GM21737 (cell line): ENCODE data around the gene FOXRED2.
"Not testable (repeated sequence)": the region's sequence is repeated elsewhere in the genome, so short reads cannot be mapped to it uniquely, and the experiment has no call there.

Source experiments
- ATAC-seq: cut with Tn5 transposase; IDR thresholded peaks from one replicate; pipeline ENCODE4 v1.9.1; 2021; ENCODE audit warnings: mild to moderate bottlenecking, moderate library complexity; ENCODE audit not compliant: unreplicated experiment

FOXRED2 gene

DNA sequence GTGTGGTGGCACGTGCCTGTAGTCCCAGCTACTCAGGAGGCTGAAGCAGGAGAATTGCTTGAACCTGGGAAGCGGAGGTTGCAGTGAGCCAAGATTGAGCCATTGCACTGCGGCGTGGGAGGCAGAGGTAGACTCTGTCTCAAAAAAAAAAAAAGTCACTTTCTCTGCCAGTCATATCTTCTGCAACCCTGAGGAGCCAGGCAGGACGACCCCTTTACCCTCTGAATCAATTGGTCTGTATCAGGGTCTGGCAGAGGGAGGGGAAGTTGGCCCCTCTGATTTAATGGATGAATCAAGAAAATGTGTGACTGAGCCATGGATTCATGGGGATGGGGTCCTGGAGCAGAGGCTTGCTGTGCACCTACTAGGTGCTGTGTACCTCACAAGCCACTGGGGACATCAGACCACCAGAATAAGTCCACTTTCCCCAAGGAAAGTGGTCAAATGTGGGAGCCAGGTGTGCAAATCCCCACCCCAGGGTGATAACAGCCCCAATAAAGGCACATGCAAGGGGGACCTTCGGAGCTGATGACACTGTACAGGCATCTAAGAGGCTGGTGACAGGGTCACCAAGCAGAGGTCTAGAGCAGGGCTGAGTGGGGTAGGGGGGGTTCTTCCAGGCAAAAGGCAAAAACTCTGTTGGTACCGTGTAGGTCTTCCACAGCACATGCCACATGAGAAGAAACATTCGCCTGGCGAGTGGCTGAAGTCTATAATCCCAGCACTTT lies 54.4 kb downstream of the FOXRED2 start:
- ATAC-seq: no peak

DNA sequence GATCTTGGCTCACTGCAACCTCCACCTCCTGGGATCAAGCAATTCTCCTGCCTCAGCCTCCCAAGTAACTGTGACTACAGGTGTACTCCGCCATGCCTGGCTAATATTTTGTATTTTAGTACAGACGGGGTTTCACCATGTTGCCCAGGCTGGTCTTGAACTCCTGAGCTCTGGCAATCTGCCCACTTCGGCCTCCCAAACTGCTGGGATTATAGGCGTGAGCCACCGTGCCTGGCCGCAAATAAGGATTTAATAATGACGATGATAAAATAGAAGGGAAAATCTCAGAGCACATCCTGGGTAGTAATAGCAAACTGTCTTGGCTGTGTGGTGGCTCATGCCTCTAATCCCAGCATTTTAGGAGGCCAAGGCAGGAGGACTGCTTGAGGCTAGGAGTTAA lies 55.9 kb downstream of the FOXRED2 start:
- not testable (repeated sequence) for ATAC-seq

DNA sequence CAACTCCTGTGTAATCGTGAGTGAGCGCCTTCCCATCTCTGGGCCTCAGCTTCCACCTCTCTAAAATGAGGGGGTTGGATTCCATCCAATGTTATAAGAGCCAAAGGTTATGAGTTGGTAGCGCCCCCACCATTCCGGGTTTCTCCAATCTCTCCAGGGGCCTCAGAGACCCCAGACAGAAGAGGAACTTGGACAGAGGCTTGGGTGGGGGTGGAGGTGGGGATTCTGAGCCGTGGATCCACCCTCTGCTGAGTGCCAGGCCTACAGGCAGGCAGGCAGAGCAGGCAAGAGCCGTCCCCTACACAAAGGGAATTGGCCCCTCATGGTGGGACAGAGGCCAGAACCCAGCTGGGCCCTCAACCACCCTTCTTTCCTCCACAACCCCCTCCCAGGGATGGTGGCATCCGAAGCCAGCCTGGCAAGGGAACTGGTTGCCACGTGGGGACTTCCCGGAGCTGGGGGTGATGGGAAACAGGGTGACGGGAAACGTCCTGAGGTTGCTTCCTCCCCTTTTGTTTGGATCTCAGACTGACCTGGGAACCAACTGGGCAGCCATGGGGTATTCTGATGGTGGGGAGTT lies 57.2 kb downstream of the FOXRED2 start:
- no peak for ATAC-seq

DNA sequence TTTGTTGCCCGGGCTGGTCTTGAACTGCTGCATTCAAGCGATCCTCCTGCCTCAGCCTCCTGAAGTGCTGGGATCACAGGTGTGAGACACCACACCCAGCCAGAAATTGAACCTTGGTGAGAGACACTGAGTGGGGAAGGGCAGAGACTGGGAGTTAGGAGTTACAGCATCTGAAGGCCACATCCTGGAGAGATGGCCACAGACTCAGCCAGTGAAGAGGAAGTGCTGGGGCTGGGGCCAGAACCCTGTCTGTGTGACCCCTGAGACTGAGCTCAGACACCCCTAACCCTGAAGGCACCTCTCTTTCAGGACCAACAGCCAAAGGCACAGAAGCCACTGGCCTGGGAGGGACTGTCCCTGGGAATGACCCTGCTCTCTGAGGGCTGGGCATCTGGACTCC lies 59.2 kb downstream of the FOXRED2 start:
- no peak for ATAC-seq

DNA sequence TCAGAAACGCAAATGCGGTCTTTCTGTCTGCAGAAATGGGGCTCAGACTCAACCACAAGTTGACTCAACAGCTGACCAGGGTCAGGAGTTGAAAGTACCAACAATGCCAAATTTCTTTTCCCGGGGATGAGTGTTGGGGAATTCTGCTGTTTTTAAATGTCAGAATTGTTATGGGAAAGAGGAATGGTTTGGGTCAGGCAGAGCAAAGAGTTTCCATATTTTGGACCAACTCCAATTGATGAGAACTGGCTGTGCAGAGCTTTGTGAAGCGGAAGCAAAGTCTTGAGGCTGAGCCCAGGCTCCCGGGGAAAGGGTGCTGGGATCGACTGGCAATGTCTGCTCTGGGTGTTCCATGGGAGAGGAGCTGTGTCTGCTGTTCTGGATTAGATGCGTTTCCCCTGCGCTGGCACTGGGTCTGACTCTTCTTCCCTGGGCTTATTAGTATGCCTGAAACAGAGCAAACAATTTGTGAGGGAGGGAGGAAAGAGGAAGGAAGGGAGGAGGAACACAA lies 61.6 kb downstream of the FOXRED2 start:
- no peak for ATAC-seq

DNA sequence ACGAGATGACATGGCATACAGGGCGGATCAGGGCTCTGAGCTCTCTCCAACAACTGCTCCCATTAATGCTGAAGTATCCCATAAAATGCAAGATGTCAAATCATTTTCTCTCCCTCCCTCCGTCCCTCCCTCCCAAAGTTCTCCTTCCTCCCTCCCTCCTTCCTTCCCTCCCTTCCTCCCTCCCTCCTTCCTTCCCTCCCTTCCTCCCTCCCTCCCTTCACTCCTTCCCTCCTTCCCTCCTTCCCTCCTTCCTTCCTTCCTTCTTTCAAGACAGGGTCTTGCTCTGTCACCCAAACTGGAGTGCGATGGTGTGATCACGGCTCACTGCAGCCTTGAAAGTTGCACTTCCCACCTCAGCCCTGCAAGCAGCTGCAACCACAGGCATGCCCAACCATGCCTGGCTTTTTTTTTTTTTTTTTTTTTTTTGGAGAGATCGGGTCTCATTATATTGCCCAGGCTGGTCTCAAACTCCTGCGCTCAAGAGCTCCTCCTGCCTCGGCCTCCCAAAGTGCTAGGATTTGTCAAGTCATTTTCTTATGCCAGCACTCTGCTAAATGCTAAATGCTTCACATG lies 63.6 kb downstream of the FOXRED2 start:
- ATAC-seq: no peak

DNA sequence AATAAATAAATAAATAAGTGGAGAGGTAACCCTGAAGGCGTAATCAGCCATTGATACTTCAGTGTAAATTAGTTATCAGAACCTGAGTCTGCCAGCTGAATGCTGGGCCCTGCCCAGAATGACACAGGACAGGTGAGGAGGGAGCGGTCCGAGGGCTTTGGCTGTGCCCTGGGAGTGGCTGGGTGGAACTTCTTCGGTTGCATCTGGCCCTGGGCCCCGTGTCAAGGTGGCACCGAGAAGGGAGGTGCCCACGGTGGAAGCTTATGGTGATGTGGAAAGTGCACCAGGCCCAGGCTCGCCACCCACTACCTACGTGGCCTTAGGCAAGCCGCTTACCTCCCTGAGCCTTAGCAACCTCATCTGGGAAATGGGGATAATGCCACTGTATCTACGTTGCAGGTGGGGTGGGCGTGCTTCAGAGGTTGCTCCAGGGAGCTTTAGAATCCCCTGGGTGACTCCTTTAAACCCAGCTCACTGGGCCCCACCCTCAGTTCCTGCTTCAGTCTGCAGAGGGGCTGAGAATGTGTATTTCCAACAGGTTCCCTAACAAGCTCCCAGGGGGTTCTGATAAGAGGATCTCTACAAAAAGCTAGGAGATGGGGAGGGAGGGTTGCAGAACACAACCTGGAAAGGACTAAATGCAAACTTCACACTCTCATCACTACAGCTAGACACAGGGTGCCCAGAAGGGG lies 64.2 kb downstream of the FOXRED2 start:
- no peak for ATAC-seq

DNA sequence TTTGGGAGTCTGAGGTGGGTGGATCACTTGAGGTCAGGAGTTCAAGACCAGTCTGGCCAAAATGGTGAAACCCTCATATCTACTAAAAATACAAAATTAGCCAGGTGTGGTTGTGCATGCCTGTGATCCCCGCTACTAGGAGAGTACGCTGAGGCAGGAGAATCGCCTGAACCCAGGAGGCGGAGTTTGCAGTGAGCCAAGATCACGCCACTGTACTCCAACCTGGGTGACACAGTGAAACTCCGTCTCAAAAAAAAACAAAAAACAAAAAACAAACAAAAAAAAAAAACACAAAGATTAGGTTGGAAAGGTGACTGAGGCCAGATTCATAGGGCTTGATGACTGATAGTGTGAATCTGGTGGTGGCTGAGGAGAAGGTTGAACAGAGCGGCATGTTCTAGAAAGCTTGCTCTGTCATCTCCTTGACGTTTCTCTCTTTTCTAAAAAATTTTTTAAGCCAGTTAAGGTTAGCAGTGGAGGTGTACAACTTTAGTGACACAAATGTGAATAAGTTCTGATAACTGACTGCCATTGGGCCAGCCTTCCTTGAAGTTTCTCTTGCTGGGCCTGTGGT lies 66.3 kb downstream of the FOXRED2 start:
- ATAC-seq: no peak

DNA sequence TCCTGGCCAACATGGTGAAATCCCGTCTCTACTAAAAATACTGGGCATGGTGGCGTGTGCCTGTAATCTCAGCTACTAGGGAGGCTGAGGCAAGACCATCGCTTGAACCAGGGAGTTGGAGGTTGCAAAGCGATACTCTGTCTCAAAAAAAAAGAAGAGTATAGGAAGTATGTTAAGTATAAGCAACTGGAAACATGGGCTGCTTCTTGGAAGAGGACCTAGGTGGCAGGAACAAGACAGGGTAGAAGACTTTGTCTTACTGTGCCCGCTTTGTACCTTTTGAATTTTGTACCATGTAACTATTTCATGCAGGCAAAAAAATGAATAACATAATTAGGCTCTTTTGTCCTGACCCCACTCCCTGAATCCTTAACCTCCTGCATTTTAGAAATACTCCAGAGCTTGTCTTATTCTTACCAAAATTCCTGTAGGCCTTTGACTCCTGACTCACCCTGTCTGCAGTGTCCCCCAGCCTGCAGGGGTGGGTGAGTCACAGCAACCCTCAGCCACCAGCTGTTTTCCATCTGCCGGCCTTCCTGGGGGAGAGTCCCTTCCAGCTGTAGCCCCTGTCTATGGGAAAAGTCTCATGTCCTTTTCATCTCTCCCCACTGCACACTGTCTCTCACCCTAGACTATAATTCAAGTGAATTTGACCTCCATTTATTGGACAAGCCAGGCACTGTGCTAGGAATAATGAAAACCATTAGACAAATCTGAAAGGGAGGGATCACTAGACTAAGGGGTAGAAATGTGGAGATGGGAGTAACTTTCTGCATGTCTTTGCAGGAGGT lies 67.2 kb downstream of the FOXRED2 start:
- ATAC-seq: no peak
